Progenitor cell of endocrine pancreas (in vitro differentiated cells): ENCODE data around the gene ZFHX3. TPM values are rescaled to one million over a fixed set of nuclear protein-coding genes. Genes with fewer than 3 reads are reported as not detected.

Source experiments
- DNase-seq: peaks from one replicate; pipeline ENCODE4 v3.0.0; 2021; ENCODE audit warnings: low spot score; ENCODE audit not compliant: unreplicated experiment
- H3K27ac Mint-ChIP-seq: 2 replicates; pipeline ENCODE4 v1.8.0; 2021; ENCODE audit warnings: mild to moderate bottlenecking, moderate library complexity, mixed read lengths
- H3K27me3 Mint-ChIP-seq: 2 replicates; pipeline ENCODE4 v1.8.0; 2021; ENCODE audit warnings: mixed read lengths
- H3K36me3 Mint-ChIP-seq: 2 replicates; pipeline ENCODE4 v1.8.0; 2022; ENCODE audit warnings: mixed read lengths; ENCODE audit not compliant: insufficient read depth
- H3K4me1 Mint-ChIP-seq: 2 replicates; pipeline ENCODE4 v1.8.0; 2021; ENCODE audit warnings: low read depth, mixed read lengths
- H3K4me3 Mint-ChIP-seq: 2 replicates; pipeline ENCODE4 v1.8.0; 2021; ENCODE audit warnings: low read depth, mild to moderate bottlenecking, moderate library complexity, mixed read lengths
- H3K9me3 Mint-ChIP-seq: 2 replicates; pipeline ENCODE4 v1.8.0; 2021; ENCODE audit warnings: low read depth, mixed read lengths
- CTCF ChIP-seq: fragments of 200-600 bp; sonication (generic); IDR thresholded peaks from one replicate; pipeline ENCODE4 v1.5.0; 2021; ENCODE audit warnings: antibody characterized with exemption, mild to moderate bottlenecking; ENCODE audit not compliant: unreplicated experiment
- total RNA-seq: library from RNA; stranded (reverse); gene quantifications from 2 replicates; pipeline ENCODE4 v1.2.1, GENCODE V29; 2021

The ZFHX3 gene
- total RNA-seq, 1 donor from 2014 or later, result 54.0 TPM

GRCh38 chr16:72938795-72939164 lies 109.1 kb downstream of the ZFHX3 start:
- no peak overlapping the region for H3K4me3 Mint-ChIP-seq
- H3K36me3 Mint-ChIP-seq, result peaks cover 19% of the 10 kb centered on the region
- H3K9me3 Mint-ChIP-seq, result no peaks in the 10 kb centered on the region

DNA sequence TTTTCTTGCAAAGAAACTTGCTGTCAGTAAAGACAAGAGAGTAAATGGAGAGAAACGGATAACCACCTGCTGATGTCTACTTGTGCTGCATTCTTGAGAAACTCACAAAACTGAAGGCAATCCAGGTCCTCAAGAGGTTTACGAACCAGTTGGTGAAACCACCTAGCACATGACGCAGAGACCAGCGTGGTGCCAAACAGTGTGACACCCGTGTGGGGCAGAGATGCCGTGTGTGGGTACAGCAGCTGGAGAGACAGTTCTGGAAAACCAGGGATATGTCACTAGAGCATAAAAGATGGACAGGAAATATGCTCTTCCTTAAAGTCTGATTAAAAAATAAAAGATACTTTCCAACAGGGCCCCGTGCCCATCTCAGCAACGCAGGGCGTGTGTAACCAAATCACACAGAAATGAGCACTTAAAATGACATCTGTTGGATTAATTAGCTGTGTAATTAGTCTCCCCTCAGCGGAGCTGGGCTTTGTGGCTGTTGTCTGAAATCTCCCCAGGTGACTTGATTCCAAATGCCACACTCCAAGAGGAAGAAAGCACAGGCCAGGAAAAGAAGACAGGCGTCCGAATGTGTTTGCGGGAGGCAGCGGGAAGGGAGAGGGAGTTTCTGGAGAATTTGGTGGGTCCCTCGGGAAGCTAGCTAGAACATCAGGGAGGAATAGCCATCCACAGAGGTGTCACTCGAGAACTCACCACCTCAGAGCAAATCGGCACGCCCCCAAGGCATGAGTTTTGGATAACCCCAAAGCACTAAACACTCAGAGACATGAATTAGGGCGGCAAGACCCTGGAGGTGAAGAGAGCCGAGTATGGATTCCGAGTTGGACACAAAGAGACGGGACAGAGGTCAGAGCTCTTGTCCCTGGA lies 109.8 kb downstream of the ZFHX3 start:
- peaks cover 18% of the 10 kb centered on the region for H3K36me3 Mint-ChIP-seq
- no peaks in the 10 kb centered on the region for H3K9me3 Mint-ChIP-seq
- DNase-seq, result no peak
- H3K4me3 Mint-ChIP-seq, result peak overlapping the region; percentile 6
- TF ChIP-seq CTCF, result no peak
- H3K4me1 Mint-ChIP-seq, result peaks cover 59% of the 10 kb centered on the region
- no peaks in the 10 kb centered on the region for H3K27me3 Mint-ChIP-seq
- H3K27ac Mint-ChIP-seq, result peak overlapping the region; percentile 49

More at GRCh38 chr16:72938795-72939164, 109.1 kb downstream of the ZFHX3 start:
- no peak for TF ChIP-seq CTCF
- no peaks in the 10 kb centered on the region for H3K27me3 Mint-ChIP-seq
- DNase-seq, result no peak
- peaks cover 56% of the 10 kb centered on the region for H3K4me1 Mint-ChIP-seq
- peak overlapping the region; percentile 49 for H3K27ac Mint-ChIP-seq

- Mint-ChIP-seq H3K27ac (peak overlapping the region; percentile 87), H3K9me3 (no peaks in the 10 kb centered on the region), H3K4me1 (peaks cover 63% of the 10 kb centered on the region), H3K4me3 (no peak overlapping the region), H3K27me3 (no peaks in the 10 kb centered on the region), H3K36me3 (peaks cover 17% of the 10 kb centered on the region)
- no peak for DNase-seq
- TF ChIP-seq CTCF, result peak; percentile 12
Measured at GRCh38 chr16:72937360-72937759, 110.6 kb downstream of the ZFHX3 start.

GRCh38 chr16:72936408-72936807 lies 111.5 kb downstream of the ZFHX3 start:
- no peak for TF ChIP-seq CTCF
- peak overlapping the region; percentile 87 for H3K27ac Mint-ChIP-seq
- peaks cover 13% of the 10 kb centered on the region for H3K36me3 Mint-ChIP-seq
- no peaks in the 10 kb centered on the region for H3K9me3 Mint-ChIP-seq
- peak overlapping the region; percentile 37 for H3K4me3 Mint-ChIP-seq
- no peak for DNase-seq
- H3K27me3 Mint-ChIP-seq, result no peaks in the 10 kb centered on the region
- H3K4me1 Mint-ChIP-seq, result peaks cover 65% of the 10 kb centered on the region

- Mint-ChIP-seq H3K27ac (peak overlapping the region; percentile 87), H3K36me3 (peaks cover 13% of the 10 kb centered on the region), H3K9me3 (no peaks in the 10 kb centered on the region), H3K4me1 (peaks cover 69% of the 10 kb centered on the region), H3K4me3 (peak overlapping the region; percentile 37), H3K27me3 (no peaks in the 10 kb centered on the region)
- no peak for TF ChIP-seq CTCF
- DNase-seq, result no peak
Measured at GRCh38 chr16:72935896-72936295, 112.0 kb downstream of the ZFHX3 start.
